Activated B cell treated with CpG ODN at 0.5 μM for 24 hours (primary cell): Measurements from ENCODE around the gene PALLD. TPM values are rescaled to one million over a fixed set of nuclear protein-coding genes. Genes with fewer than 3 reads are reported as not detected.

Experiments
- ATAC-seq: fragments of 200-7000 bp; cut with Tn5 transposase; one replicate; pipeline ENCODE4 v1.10.0; 2021; ENCODE audit warnings: low read depth, mild to moderate bottlenecking, moderate library complexity
- CTCF ChIA-PET: fragments of 350-600 bp; sonication (Branson Sonifier 250); formaldehyde crosslinking; loops from one replicate; lab custom pipeline; 2021; ENCODE audit warnings: antibody characterized with exemption; lab: Charles Lee
- POLR2A ChIA-PET: fragments of 350-600 bp; sonication (Branson Sonifier 250); formaldehyde crosslinking; loops from one replicate; lab custom pipeline; 2021; ENCODE audit warnings: antibody characterized with exemption; lab: Charles Lee
- DNase-seq: peaks from one replicate; pipeline ENCODE4 v3.0.0; 2022
- H3K27ac Mint-ChIP-seq: one replicate; pipeline ENCODE4 v1.8.0; 2020; ENCODE audit warnings: mixed read lengths
- H3K27me3 Mint-ChIP-seq: one replicate; pipeline ENCODE4 v1.8.0; 2021; ENCODE audit warnings: mixed read lengths
- H3K36me3 Mint-ChIP-seq: one replicate; pipeline ENCODE4 v1.8.0; 2021; ENCODE audit warnings: low read depth, mixed read lengths
- H3K4me1 Mint-ChIP-seq: one replicate; pipeline ENCODE4 v1.8.0; 2021; ENCODE audit warnings: mixed read lengths
- H3K4me3 Mint-ChIP-seq: one replicate; pipeline ENCODE4 v1.8.0; 2020; ENCODE audit warnings: mild to moderate bottlenecking, mixed read lengths
- H3K9me3 Mint-ChIP-seq: one replicate; pipeline ENCODE4 v1.8.0; 2020; ENCODE audit warnings: mixed read lengths
- CTCF ChIP-seq: fragments of 200-600 bp; IDR thresholded peaks from one replicate; pipeline ENCODE4 v1.8.0; 2022; ENCODE audit warnings: antibody characterized with exemption, mild to moderate bottlenecking
- intact Hi-C: fragments of 100-400 bp; cut with micrococcal nuclease; formaldehyde crosslinking; loops from one replicate; pipeline ENCODE4 v1.15.1; 2024
- total RNA-seq: library from RNA; stranded (reverse); gene quantifications from 2 replicates; pipeline ENCODE4 v1.2.3, GENCODE V29; 2022

The PALLD gene
- total RNA-seq, 1 donor from 2014 or later, result 0.44 TPM

- Mint-ChIP-seq H3K27ac (no peak overlapping the region), H3K27me3 (peaks cover 9% of the 10 kb centered on the region), H3K36me3 (no peaks in the 10 kb centered on the region), H3K9me3 (no peaks in the 10 kb centered on the region), H3K4me1 (no peaks in the 10 kb centered on the region), H3K4me3 (no peak overlapping the region)
- no peak for DNase-seq
- ChIA-PET POLR2A (no interaction called here), CTCF (no interaction called here)
- no peak for TF ChIP-seq CTCF
- intact Hi-C loops, result no loop called here
- no peak for ATAC-seq
Measured at GRCh38 chr4:168781341-168781740, 284.5 kb downstream of the PALLD start.

GRCh38 chr4:168781926-168782325 is 285.1 kb downstream of the PALLD start:
- Mint-ChIP-seq H3K27ac (no peak overlapping the region), H3K27me3 (peaks cover 9% of the 10 kb centered on the region), H3K9me3 (no peaks in the 10 kb centered on the region), H3K4me3 (no peak overlapping the region), H3K4me1 (no peaks in the 10 kb centered on the region), H3K36me3 (no peaks in the 10 kb centered on the region)
- ATAC-seq, result no peak
- intact Hi-C loops, result no loop called here
- no peak for TF ChIP-seq CTCF
- ChIA-PET POLR2A (no interaction called here), CTCF (no interaction called here)
- no peak for DNase-seq

- H3K36me3 Mint-ChIP-seq, result no peaks in the 10 kb centered on the region
- no peaks in the 10 kb centered on the region for H3K9me3 Mint-ChIP-seq
- intact Hi-C loops, result no loop called here
- H3K4me1 Mint-ChIP-seq, result no peaks in the 10 kb centered on the region
- ChIA-PET CTCF (no interaction called here), POLR2A (no interaction called here)
- ATAC-seq (no peak), DNase-seq (no peak)
- TF ChIP-seq CTCF, result no peak
- H3K4me3 Mint-ChIP-seq, result no peak overlapping the region
- H3K27me3 Mint-ChIP-seq, result peaks cover 9% of the 10 kb centered on the region
- no peak overlapping the region for H3K27ac Mint-ChIP-seq
Measured at GRCh38 chr4:168782439-168782838, 285.6 kb downstream of the PALLD start.

- DNase-seq, result no peak
- Mint-ChIP-seq H3K9me3 (no peaks in the 10 kb centered on the region), H3K27ac (no peak overlapping the region), H3K36me3 (no peaks in the 10 kb centered on the region), H3K4me1 (peaks cover 4% of the 10 kb centered on the region), H3K4me3 (no peak overlapping the region), H3K27me3 (peaks cover 6% of the 10 kb centered on the region)
- intact Hi-C loops, result no loop called here
- ATAC-seq, result no peak
- TF ChIP-seq CTCF, result no peak
- POLR2A ChIA-PET, result no interaction called here
- CTCF ChIA-PET, result no interaction called here
Measured at GRCh38 chr4:168784786-168785461, 288.1 kb downstream of the PALLD start.

GRCh38 chr4:168787334-168787733 is 290.5 kb downstream of the PALLD start:
- peaks cover 12% of the 10 kb centered on the region for H3K4me1 Mint-ChIP-seq
- ATAC-seq, result no peak
- no peaks in the 10 kb centered on the region for H3K27me3 Mint-ChIP-seq
- POLR2A ChIA-PET, result no interaction called here
- intact Hi-C loops, result no loop called here
- H3K27ac Mint-ChIP-seq, result no peak overlapping the region
- no peaks in the 10 kb centered on the region for H3K9me3 Mint-ChIP-seq
- H3K4me3 Mint-ChIP-seq, result no peak overlapping the region
- no peak for DNase-seq
- no peaks in the 10 kb centered on the region for H3K36me3 Mint-ChIP-seq
- CTCF ChIA-PET, result no interaction called here
- TF ChIP-seq CTCF, result no peak
